ENCODE results near the gene TRIM58. TPM values are rescaled to one million over a fixed set of nuclear protein-coding genes. Genes with fewer than 3 reads are reported as not detected.

TRIM58 gene
- total RNA-seq, 1 experiment from 2014 or later, result not detected

DNA sequence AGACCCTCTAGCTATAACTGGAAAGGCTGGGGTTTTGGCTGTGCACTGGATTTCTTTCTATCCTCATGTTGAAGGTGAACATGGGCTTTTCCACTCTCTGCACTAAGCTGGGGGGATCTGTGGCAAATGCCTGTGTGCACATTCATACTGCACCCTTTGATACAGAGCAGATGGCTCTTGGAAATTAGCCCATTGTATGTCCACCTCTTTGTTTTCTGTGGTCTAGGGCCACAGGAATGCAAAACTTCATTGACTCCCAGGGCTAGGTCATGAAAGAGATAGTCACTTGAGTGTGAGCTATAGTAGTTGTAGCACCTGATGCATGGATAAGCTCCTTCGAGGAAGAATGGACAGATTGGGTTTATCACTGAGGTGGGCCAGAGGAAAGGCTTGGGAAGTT, 27.3 kb upstream of the TRIM58 start:
- H3K79me2 ChIP-seq (ENCODE audit: insufficient read depth, low read length), result no peaks in the 10 kb centered on the region
- no peaks in the 10 kb centered on the region for H3K36me3 ChIP-seq (ENCODE audit: control insufficient read depth in 1 of 2, insufficient read depth in 2 of 2, low read length in 2 of 2)
- intact Hi-C loops (cut with micrococcal nuclease), result no loop called here
- H3K27ac ChIP-seq (ENCODE audit: low read depth, low read length), result no peak overlapping the region
- no peak overlapping the region for H3K4me3 ChIP-seq (replicated peaks in 1 of 2; ENCODE audit: low read depth in 1 of 2, low read length in 2 of 2)
- no peaks in the 10 kb centered on the region for H3K4me1 ChIP-seq (ENCODE audit: control insufficient read depth in 1 of 2, insufficient read depth in 2 of 2, low read length in 2 of 2)
- H3K9me2 ChIP-seq (ENCODE audit: insufficient read depth), result no peaks in the 10 kb centered on the region
- CTCF ChIA-PET, result no interaction called here
- POLR2A ChIA-PET, result no interaction called here
- no peak overlapping the region for H2AFZ ChIP-seq (ENCODE audit: low read depth, low read length, poor library complexity, severe bottlenecking)
- peaks cover 12 to 14% of the 10 kb centered on the region in 2 experiments; a peak in 2 of 4 replicates for H3K9me3 ChIP-seq (ENCODE audit: control insufficient read depth in 1 of 2, insufficient read depth in 1 of 2, low read depth in 1 of 2, low read length in 2 of 2)
- H3K9ac ChIP-seq (ENCODE audit: low read length), result no peak overlapping the region
- no peaks in the 10 kb centered on the region for H3K27me3 ChIP-seq (ENCODE audit: insufficient read depth, low read length)
- H4K20me1 ChIP-seq (ENCODE audit: insufficient read depth), result no peaks in the 10 kb centered on the region
- no peak for ATAC-seq
- no peak for TF ChIP-seq POLR2AphosphoS5 (IDR thresholded peaks at IDR 0.05; ENCODE audit: low read depth, low read length)
- TF ChIP-seq ATF3 (IDR thresholded peaks at IDR 0.05), result no peak
- no peak for TF ChIP-seq RAD21 (IDR thresholded peaks at IDR 0.05; ENCODE audit: low read depth)
- TF ChIP-seq EZH2phosphoT487 (IDR thresholded peaks at IDR 0.05; ENCODE audit: borderline replicate concordance), result no peak
- no peak for TF ChIP-seq ZBTB33 (IDR thresholded peaks at IDR 0.05; ENCODE audit: extremely low read depth, insufficient replicate concordance, low read length)
- TF ChIP-seq FOSL1 (IDR thresholded peaks at IDR 0.05; ENCODE audit: low read depth), result no peak
- no peak for TF ChIP-seq CBX3 (IDR thresholded peaks at IDR 0.05; ENCODE audit: low read depth)
- no peak for TF ChIP-seq SIN3A (IDR thresholded peaks at IDR 0.05; ENCODE audit: low read depth)
- TF ChIP-seq, protein P1, sequence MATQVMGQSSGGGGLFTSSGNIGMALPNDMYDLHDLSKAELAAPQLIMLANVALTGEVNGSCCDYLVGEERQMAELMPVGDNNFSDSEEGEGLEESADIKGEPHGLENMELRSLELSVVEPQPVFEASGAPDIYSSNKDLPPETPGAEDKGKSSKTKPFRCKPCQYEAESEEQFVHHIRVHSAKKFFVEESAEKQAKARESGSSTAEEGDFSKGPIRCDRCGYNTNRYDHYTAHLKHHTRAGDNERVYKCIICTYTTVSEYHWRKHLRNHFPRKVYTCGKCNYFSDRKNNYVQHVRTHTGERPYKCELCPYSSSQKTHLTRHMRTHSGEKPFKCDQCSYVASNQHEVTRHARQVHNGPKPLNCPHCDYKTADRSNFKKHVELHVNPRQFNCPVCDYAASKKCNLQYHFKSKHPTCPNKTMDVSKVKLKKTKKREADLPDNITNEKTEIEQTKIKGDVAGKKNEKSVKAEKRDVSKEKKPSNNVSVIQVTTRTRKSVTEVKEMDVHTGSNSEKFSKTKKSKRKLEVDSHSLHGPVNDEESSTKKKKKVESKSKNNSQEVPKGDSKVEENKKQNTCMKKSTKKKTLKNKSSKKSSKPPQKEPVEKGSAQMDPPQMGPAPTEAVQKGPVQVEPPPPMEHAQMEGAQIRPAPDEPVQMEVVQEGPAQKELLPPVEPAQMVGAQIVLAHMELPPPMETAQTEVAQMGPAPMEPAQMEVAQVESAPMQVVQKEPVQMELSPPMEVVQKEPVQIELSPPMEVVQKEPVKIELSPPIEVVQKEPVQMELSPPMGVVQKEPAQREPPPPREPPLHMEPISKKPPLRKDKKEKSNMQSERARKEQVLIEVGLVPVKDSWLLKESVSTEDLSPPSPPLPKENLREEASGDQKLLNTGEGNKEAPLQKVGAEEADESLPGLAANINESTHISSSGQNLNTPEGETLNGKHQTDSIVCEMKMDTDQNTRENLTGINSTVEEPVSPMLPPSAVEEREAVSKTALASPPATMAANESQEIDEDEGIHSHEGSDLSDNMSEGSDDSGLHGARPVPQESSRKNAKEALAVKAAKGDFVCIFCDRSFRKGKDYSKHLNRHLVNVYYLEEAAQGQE (IDR thresholded peaks at IDR 0.05; ENCODE audit: low read depth), result no peak
- no peak for TF ChIP-seq JUND (IDR thresholded peaks at IDR 0.05)
- no peak for TF ChIP-seq ZFX (IDR thresholded peaks at IDR 0.05)
- TF ChIP-seq SRF (IDR thresholded peaks at IDR 0.05; ENCODE audit: low read depth), result no peak
- no peak for TF ChIP-seq CTCF (IDR thresholded peaks at IDR 0.05 in 2 of 3, conservative IDR thresholded peaks at IDR 0.05 in 1 of 3; ENCODE audit: borderline replicate concordance in 1 of 3, insufficient read depth in 1 of 3, low read depth in 2 of 3, low read length in 2 of 3)
- TF ChIP-seq POLR2A (IDR thresholded peaks at IDR 0.05; ENCODE audit: borderline replicate concordance, extremely low read depth, insufficient read depth, insufficient read length), result no peak
- no peak for TF ChIP-seq EGR1 (IDR thresholded peaks at IDR 0.05; ENCODE audit: low read depth)
- no peak for TF ChIP-seq ELF1 (IDR thresholded peaks at IDR 0.05; ENCODE audit: borderline replicate concordance, low read depth)
- TF ChIP-seq SP1 (IDR thresholded peaks at IDR 0.05; ENCODE audit: low read depth), result no peak
- TF ChIP-seq ZNF274 (IDR thresholded peaks at IDR 0.05; ENCODE audit: low read depth, low read length), result no peak
- no peak for TF ChIP-seq TCF7L2 (IDR thresholded peaks at IDR 0.05; ENCODE audit: borderline replicate concordance, extremely low read depth, insufficient read depth, insufficient read length)
- TF ChIP-seq CEBPB (IDR thresholded peaks at IDR 0.05; ENCODE audit: low read depth), result no peak
- RAD21 ChIA-PET (ENCODE audit: low non-redundant PET in 1 of 2, low total read pairs in 2 of 2, uncharacterized antibody in 2 of 2, unreplicated experiment in 2 of 2), result no interaction called here
- H3K4me2 ChIP-seq (ENCODE audit: low read length), result no peak overlapping the region
- DNase-seq (ENCODE audit: low read depth, low spot score), result no peak
- no TSS peak for BruUV-seq (replicated peaks)

Data from HCT116 (cell line).